A549 (cell line): ENCODE results near the gene TAS2R60. TPM values are rescaled to one million over a fixed set of nuclear protein-coding genes. Genes with fewer than 3 reads are reported as not detected.
"Not testable (repeated sequence)": the region's sequence is repeated elsewhere in the genome, so short reads cannot be mapped to it uniquely, and the experiment has no call there.

Experiments
- ATAC-seq, 2 experiments: fragments of 200-7000 bp in 1 of 2; fragments of >200 bp in 1 of 2; cut with Nextera tagmentation in 1 of 2; cut with Tn5 transposase in 1 of 2; 3 replicates each; pipeline versions ENCODE4 v1.8.0 to v1.9.1; 2018 to 2020; ENCODE audit warnings: mild to moderate bottlenecking in 1 of 2, moderate library complexity in 1 of 2
- CTCF ChIA-PET: fragments of 300-600 bp; sonication (Branson Sonifier 250); formaldehyde crosslinking; extraction: SDS; loops from one replicate; lab custom pipeline; 2021; ENCODE audit warnings: antibody characterized with exemption, inconsistent platforms; lab: Yijun Ruan, JAX
- POLR2A ChIA-PET: fragments of 350-600 bp; formaldehyde crosslinking; extraction: SDS; loops from one replicate; lab custom pipeline; 2021; ENCODE audit warnings: antibody characterized with exemption, inconsistent platforms; lab: Yijun Ruan, JAX
- DNase-seq, 2 experiments: peaks; one replicate each; pipeline versions ENCODE4 v3.0.0 to v3.0.0-alpha.2; 2011 to 2016; ENCODE audit warnings: low read depth in 1 of 2, low spot score in 1 of 2
- FAIRE-seq: peaks from 2 replicates; lab custom pipeline; 2011; peaks lifted over from hg19 to GRCh38; lab: Jason Lieb, UNC
- H3K27ac ChIP-seq, 2 experiments: fragments of >200 bp; sonication (Bioruptor Twin); formaldehyde crosslinking; 3 replicates each; pipeline ENCODE4 v1.5.1; 2016 to 2017
- H3K4me1 ChIP-seq: fragments of >200 bp; sonication (Bioruptor Twin); formaldehyde crosslinking; 3 replicates; pipeline ENCODE4 v1.6.1; 2016
- H3K4me2 ChIP-seq: fragments of >200 bp; sonication (Bioruptor Twin); formaldehyde crosslinking; 3 replicates; pipeline ENCODE4 v1.6.1; 2016
- H3K4me3 ChIP-seq: fragments of >200 bp; sonication (Bioruptor Twin); formaldehyde crosslinking; 3 replicates; pipeline ENCODE4 v1.5.1; 2016
- H3K9me3 ChIP-seq: fragments of >200 bp; sonication (Bioruptor Twin); formaldehyde crosslinking; 3 replicates; pipeline ENCODE4 v1.6.1; 2016
- BHLHE40 ChIP-seq: IDR thresholded peaks from 2 replicates; pipeline ENCODE4 v1.6.1; 2012; ENCODE audit warnings: low read depth, low read length, inconsistent platforms
- CEBPB ChIP-seq, 2 experiments: fragments of >200 bp in 1 of 2; sonication (Bioruptor Twin) in 1 of 2; formaldehyde crosslinking in 1 of 2; IDR thresholded peaks; 2 replicates each; pipeline ENCODE4 v1.6.1; 2012 to 2016
- CHD4 ChIP-seq: fragments of 200-600 bp; sonication (generic); IDR thresholded peaks from 2 replicates; pipeline ENCODE4 v1.6.1; 2016; ENCODE audit warnings: antibody characterized with exemption, mild to moderate bottlenecking, borderline replicate concordance
- E2F6 ChIP-seq: IDR thresholded peaks from 2 replicates; pipeline ENCODE4 v1.6.1; 2012; ENCODE audit warnings: low read depth, borderline replicate concordance
- EHF ChIP-seq: fragments of 250-450 bp; sonication (Bioruptor Pico); IDR thresholded peaks from 2 replicates; pipeline ENCODE4 v1.5.0; 2020; ENCODE audit warnings: mild to moderate bottlenecking
- ELK1 ChIP-seq: fragments of 150-350 bp; IDR thresholded peaks from 2 replicates; pipeline ENCODE4 v1.6.1; 2014; ENCODE audit warnings: low read depth, mild to moderate bottlenecking, low read length
- FOSL2 ChIP-seq, 2 experiments: fragments of 450-650 bp in 1 of 2; fragments of >200 bp in 1 of 2; sonication (Bioruptor Twin) in 1 of 2; formaldehyde crosslinking; IDR thresholded peaks; 2 replicates each; pipeline versions ENCODE4 v1.5.0 to v1.6.1; 2016 to 2020; ENCODE audit warnings: mild to moderate bottlenecking in 1 of 2, moderate library complexity in 1 of 2
- FOXS1 ChIP-seq: fragments of 250-450 bp; sonication (Bioruptor Pico); IDR thresholded peaks from 2 replicates; pipeline ENCODE4 v1.5.0; 2020; ENCODE audit warnings: mild to moderate bottlenecking, moderate library complexity
- HDAC2 ChIP-seq: fragments of 200-600 bp; sonication (generic); IDR thresholded peaks from 2 replicates; pipeline ENCODE4 v1.6.1; 2016
- HOXB5 ChIP-seq: fragments of 250-450 bp; sonication (Bioruptor Pico); IDR thresholded peaks from 2 replicates; pipeline ENCODE4 v1.5.0; 2020; ENCODE audit warnings: mild to moderate bottlenecking, moderate library complexity
- KDM5A ChIP-seq: fragments of 200-600 bp; sonication (generic); IDR thresholded peaks from 2 replicates; pipeline ENCODE4 v1.6.1; 2016; ENCODE audit warnings: antibody characterized with exemption, mild to moderate bottlenecking
- MAZ ChIP-seq: fragments of 150-350 bp; IDR thresholded peaks from 2 replicates; pipeline ENCODE4 v1.6.1; 2014; ENCODE audit warnings: antibody characterized with exemption, low read depth, low read length, borderline replicate concordance
- MYC ChIP-seq: IDR thresholded peaks from 2 replicates; pipeline ENCODE4 v1.6.1; 2012; ENCODE audit warnings: mild to moderate bottlenecking, inconsistent platforms, low read length, improper control_type of control experiment, borderline replicate concordance
- PBX3 ChIP-seq: IDR thresholded peaks from 2 replicates; pipeline ENCODE4 v1.6.1; 2012
- PHF8 ChIP-seq: fragments of 200-600 bp; sonication (generic); IDR thresholded peaks from 2 replicates; pipeline ENCODE4 v1.6.1; 2016; ENCODE audit warnings: low read depth, mild to moderate bottlenecking, antibody characterized with exemption, moderate library complexity, borderline replicate concordance
- POLR2A ChIP-seq: IDR thresholded peaks from 2 replicates; pipeline ENCODE4 v1.6.1; 2012; ENCODE audit warnings: mild to moderate bottlenecking, low read length
- RAD21 ChIP-seq, 2 experiments: fragments of >200 bp in 1 of 2; sonication (Bioruptor Twin) in 1 of 2; formaldehyde crosslinking in 1 of 2; IDR thresholded peaks in 1 of 2; conservative IDR thresholded peaks in 1 of 2; 2 replicates in 1 of 2; 3 replicates in 1 of 2; pipeline ENCODE4 v1.6.1; 2012 to 2018; ENCODE audit warnings: inconsistent platforms in 1 of 2
- RARB ChIP-seq: fragments of 250-450 bp; sonication (Bioruptor Pico); IDR thresholded peaks from 2 replicates; pipeline ENCODE4 v1.8.0; 2021; ENCODE audit warnings: mild to moderate bottlenecking, moderate library complexity
- RCOR1 ChIP-seq: fragments of 150-350 bp; IDR thresholded peaks from 2 replicates; pipeline ENCODE4 v1.6.1; 2014; ENCODE audit warnings: antibody characterized with exemption, low read length, low read depth
- RFX5 ChIP-seq: fragments of 450-650 bp; IDR thresholded peaks from 2 replicates; pipeline ENCODE4 v1.7.1; 2014; ENCODE audit warnings: antibody characterized with exemption, mild to moderate bottlenecking, moderate library complexity
- TP53 ChIP-seq: fragments of 250-450 bp; sonication (Bioruptor Pico); IDR thresholded peaks from 2 replicates; pipeline ENCODE4 v1.5.0; 2021; ENCODE audit warnings: mild to moderate bottlenecking, moderate library complexity
- ZSCAN20 ChIP-seq: fragments of 250-450 bp; sonication (Bioruptor Pico); IDR thresholded peaks from 2 replicates; pipeline ENCODE4 v1.8.0; 2022; ENCODE audit warnings: mild to moderate bottlenecking, moderate library complexity
- WGBS: methylation state at CpG from one replicate; pipeline ENCODE4 v1.1.6; 2017; ENCODE audit errors: missing lambda C conversion rate; 5-methylcytosine and 5-hydroxymethylcytosine counted together
- polyA plus RNA-seq, 4 experiments: library from polyadenylated mRNA; depleted of rRNA in 3 of 4; stranded (reverse); fragments of >200 nt; fragmentation: RNase III in 1 of 4; extraction: RNeasy Plus Mini Kit Qiagen cat#74134 plus additional on column Dnase treatment in 1 of 4; gene quantifications; 2 replicates in 3 of 4; 3 replicates in 1 of 4; pipeline ENCODE4 v1.2.3, GENCODE V29; 2011 to 2017
- TF ChIP-seq, protein P1 (sequence below): fragments of >200 bp; sonication (Bioruptor Twin); formaldehyde crosslinking; IDR thresholded peaks from 2 replicates; pipeline ENCODE4 v1.6.1; 2016
- TF ChIP-seq, protein P2 (sequence below): fragments of 250-450 bp; sonication (Bioruptor Pico); IDR thresholded peaks from 2 replicates; pipeline ENCODE4 v1.5.0; 2021; ENCODE audit warnings: mild to moderate bottlenecking, moderate library complexity, borderline replicate concordance

The TAS2R60 gene
- polyA plus RNA-seq, 2 of the 4 experiments (the other 2 are of a cell fraction): not detected

DNA sequence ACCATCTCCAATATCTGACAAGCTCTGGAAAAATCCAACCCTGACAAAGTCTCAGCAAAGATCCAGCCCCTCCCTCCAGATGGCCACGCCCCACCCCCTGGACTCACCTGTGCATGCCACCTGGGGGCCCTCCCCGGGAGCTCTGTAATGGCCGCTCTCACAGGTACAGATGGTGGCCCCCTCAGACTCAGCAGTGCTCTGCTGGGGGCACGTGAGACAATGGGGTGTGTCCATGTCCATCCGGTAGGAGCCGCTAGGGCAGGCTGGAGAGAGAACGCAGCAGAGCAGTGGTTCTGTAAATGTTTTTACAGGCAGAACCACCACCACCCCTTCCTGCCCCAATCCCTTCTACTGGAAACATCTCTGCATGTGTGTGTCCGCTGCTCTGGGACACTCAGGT, 44.1 kb upstream of the TAS2R60 start (continued):
- TF ChIP-seq PBX3 (no peak), HOXB5 (CRISPR knock-in tag) (no peak), TP53 (CRISPR knock-in tag) (no peak), EHF (CRISPR knock-in tag) (no peak)

GRCh38 chr7:143399642-143400041, 43.6 kb upstream of the TAS2R60 start:
- FAIRE-seq: no peak
- CTCF ChIA-PET: interaction anchor here (2.8 to 4.3 kb wide), 3 partner anchors 9 to 20 kb away, joined by 10 to 19 read pairs (median 15); partner anchors contain the start of gene EPHA1

GRCh38 chr7:143401265-143401664, 42.0 kb upstream of the TAS2R60 start:
- FAIRE-seq (no peak), ATAC-seq (no peak), DNase-seq (no peak)
- H3K4me1 ChIP-seq: no peaks in the 10 kb centered on the region
- WGBS: 68% methylated on average over 11 of the region's 12 CpGs
- no peak overlapping the region for H3K27ac ChIP-seq
- H3K9me3 ChIP-seq: no peaks in the 10 kb centered on the region
- CTCF ChIA-PET: interaction anchor here (1.2 to 3.5 kb wide), 5 partner anchors 9 to 160 kb away, joined by 3 to 26 read pairs (median 20); partner anchors contain the start of gene ZYX
- POLR2A ChIA-PET: no interaction called here
- H3K4me2 ChIP-seq: no peak overlapping the region
- no peak overlapping the region for H3K4me3 ChIP-seq
- TF ChIP-seq RFX5 (no peak), RAD21 (conservative IDR thresholded peaks at IDR 0.05 in 1 of 2, IDR thresholded peaks at IDR 0.05 in 1 of 2) (no peak)

More at GRCh38 chr7:143399642-143400041, 43.6 kb upstream of the TAS2R60 start:
- Histone ChIP-seq H3K27ac (no peak overlapping the region), H3K4me1 (no peaks in the 10 kb centered on the region), H3K4me2 (no peak overlapping the region), H3K4me3 (no peak overlapping the region), H3K9me3 (no peaks in the 10 kb centered on the region)
- WGBS: 81% methylated on average over 15 of the region's 20 CpGs
- DNase-seq (no peak), ATAC-seq (no peak)
- POLR2A ChIA-PET: no interaction called here
- TF ChIP-seq, protein P1, sequence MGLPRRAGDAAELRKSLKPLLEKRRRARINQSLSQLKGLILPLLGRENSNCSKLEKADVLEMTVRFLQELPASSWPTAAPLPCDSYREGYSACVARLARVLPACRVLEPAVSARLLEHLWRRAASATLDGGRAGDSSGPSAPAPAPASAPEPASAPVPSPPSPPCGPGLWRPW: no peak
- TF ChIP-seq FOXS1 (CRISPR knock-in tag): no peak
- no peak for TF ChIP-seq CHD4
- no peak for TF ChIP-seq RCOR1
- TF ChIP-seq RARB: no peak
- TF ChIP-seq MYC: no peak
- TF ChIP-seq ZSCAN20 (CRISPR knock-in tag): no peak
- TF ChIP-seq KDM5A: no peak
- no peak for TF ChIP-seq BHLHE40
- TF ChIP-seq MAZ: no peak
- TF ChIP-seq HDAC2: no peak
- TF ChIP-seq, protein P2, sequence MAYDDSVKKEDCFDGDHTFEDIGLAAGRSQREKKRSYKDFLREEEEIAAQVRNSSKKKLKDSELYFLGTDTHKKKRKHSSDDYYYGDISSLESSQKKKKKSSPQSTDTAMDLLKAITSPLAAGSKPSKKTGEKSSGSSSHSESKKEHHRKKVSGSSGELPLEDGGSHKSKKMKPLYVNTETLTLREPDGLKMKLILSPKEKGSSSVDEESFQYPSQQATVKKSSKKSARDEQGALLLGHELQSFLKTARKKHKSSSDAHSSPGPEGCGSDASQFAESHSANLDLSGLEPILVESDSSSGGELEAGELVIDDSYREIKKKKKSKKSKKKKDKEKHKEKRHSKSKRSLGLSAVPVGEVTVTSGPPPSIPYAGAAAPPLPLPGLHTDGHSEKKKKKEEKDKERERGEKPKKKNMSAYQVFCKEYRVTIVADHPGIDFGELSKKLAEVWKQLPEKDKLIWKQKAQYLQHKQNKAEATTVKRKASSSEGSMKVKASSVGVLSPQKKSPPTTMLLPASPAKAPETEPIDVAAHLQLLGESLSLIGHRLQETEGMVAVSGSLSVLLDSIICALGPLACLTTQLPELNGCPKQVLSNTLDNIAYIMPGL (CRISPR knock-in tag): no peak
- TF ChIP-seq EHF (CRISPR knock-in tag): no peak
- no peak for TF ChIP-seq RAD21 (conservative IDR thresholded peaks at IDR 0.05 in 1 of 2, IDR thresholded peaks at IDR 0.05 in 1 of 2)
- no peak for TF ChIP-seq PHF8
- TF ChIP-seq CEBPB (IDR thresholded peaks at IDR 0.05): no peak
- TF ChIP-seq POLR2A: no peak
- TF ChIP-seq ELK1: no peak
- TF ChIP-seq E2F6: no peak
- no peak for TF ChIP-seq FOSL2 (IDR thresholded peaks at IDR 0.05)
- TF ChIP-seq FOSL2 (CRISPR knock-in tag; IDR thresholded peaks at IDR 0.05): no peak

- DNase-seq, ATAC-seq, H3K4me1 ChIP-seq, H3K4me2 ChIP-seq, H3K9me3 ChIP-seq, POLR2A ChIA-PET, H3K4me3 ChIP-seq, H3K27ac ChIP-seq, FAIRE-seq: not testable (repeated sequence)
- CTCF ChIA-PET: interaction anchor here (1.2 to 3.5 kb wide), 5 partner anchors 9 to 161 kb away, joined by 3 to 26 read pairs (median 20); partner anchors contain the start of gene ZYX
- WGBS: 46% methylated on average over 4 of the region's 4 CpGs
Measured at GRCh38 chr7:143402233-143402632, 41.0 kb upstream of the TAS2R60 start.
